HG02571 (cell line): ENCODE data around the gene TYR.
"Not testable (repeated sequence)": the region's sequence is repeated elsewhere in the genome, so short reads cannot be mapped to it uniquely, and the experiment has no call there.

Experiments used
- ATAC-seq: cut with Tn5 transposase; IDR thresholded peaks from one replicate; pipeline ENCODE4 v1.9.1; 2021; ENCODE audit warnings: mild to moderate bottlenecking, moderate library complexity; ENCODE audit not compliant: unreplicated experiment

TYR gene

GRCh38 chr11:89267660-89268302 lies 90.1 kb downstream of the TYR start:
- no peak for ATAC-seq

DNA sequence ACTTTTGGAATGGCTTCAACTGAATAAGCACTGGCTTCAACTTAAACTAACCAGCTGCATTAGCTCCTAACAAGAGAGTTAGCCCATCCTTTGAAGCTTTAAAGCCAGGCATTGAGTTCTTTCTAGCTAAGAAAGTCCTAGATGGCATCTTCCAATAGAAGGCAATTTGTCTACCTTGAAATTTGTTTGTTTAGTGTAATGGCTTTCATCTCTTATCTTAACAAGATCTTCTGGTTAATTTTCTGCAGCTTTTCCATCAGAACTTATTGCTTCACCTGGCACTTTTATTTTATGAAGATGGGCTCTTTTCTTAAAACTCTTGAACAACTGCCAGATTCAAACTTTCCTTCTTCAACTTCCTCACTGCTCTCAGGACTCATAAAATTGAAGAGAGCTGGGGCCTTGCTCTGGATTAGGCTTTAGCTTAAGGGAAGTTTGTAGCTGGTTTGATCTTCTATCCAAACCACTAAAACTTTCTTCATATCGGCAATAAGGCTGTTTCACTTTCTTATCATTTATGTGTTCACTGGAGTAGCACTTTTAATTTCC lies 94.9 kb downstream of the TYR start:
- ATAC-seq = not testable (repeated sequence)

DNA sequence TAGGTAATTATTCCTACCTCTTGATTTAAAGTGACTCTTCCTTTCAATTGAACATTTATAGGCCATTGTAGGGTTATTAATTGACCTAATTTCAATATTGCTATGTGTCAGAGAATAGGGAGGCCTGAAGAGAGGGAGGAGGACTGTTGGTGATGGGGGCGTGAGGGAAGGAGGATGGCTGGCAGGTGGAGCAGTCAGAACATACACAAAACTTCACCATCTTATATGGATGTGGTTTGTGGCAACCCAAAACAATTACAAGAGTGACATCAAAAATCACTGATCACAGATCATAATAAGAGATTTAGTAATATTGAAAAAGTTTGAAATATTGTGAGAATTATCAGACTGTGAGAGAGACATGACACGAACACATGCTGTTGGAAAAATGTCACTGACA lies 95.5 kb downstream of the TYR start:
- ATAC-seq = not testable (repeated sequence)

GRCh38 chr11:89275966-89276365 lies 98.3 kb downstream of the TYR start:
- no peak for ATAC-seq

DNA sequence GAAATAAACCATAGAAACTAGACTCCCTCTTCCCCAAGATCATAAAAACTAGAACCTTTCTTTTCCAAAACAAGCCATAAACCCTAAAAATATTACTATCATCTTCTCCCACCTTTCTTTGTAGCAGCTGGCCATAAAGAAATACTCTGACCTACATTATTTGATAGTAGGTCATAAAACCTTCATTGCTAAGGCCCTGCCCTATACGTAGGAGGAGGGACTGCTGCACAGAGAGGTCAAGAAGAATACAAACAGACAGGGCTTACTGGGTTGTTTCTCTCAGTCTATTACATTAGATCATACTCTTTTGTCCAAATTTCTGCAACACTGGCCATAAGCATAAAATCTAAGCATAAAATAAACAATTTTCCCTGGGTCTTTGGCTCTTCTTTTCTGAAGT lies 101.5 kb downstream of the TYR start:
- no peak for ATAC-seq

- not testable (repeated sequence) for ATAC-seq
Measured at GRCh38 chr11:89281032-89281677, 103.5 kb downstream of the TYR start.

DNA sequence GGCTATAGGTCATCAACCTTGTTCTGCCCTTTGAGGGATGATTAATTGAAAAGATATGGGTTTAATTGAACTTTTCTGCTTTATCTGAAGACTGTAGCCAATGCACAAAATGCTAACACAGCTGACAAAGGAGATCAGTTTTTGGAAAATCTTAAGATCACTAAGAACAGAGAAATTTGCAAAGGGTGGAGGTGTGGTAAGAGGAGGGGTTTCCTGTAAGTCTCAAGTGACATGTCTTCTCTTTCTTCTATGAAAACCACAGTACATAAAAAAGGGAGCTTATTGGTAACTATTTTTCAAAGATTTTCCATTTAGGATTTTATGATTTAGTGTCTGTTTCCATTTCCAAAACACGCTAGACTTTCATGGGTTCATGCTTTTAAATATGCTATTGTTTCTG lies 108.9 kb downstream of the TYR start:
- ATAC-seq = not testable (repeated sequence)

DNA sequence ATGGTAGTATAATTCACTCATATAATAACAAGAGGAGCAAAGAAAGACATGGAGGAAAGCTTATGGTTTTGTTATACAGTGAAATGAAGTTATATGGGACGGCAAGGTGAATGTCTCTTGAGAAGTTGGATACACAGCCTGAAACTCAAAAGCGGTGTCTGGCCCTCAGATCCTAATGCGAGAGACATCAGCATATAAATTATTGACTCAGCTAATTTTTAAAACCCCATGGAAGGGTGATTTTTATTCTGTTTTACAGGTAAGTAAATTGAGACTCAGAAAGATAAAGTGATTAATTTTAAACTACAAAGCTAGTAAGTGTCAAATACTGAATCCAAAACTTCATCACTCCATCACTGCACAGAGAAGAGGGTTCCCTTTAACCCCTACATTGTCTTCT lies 110.3 kb downstream of the TYR start:
- not testable (repeated sequence) for ATAC-seq

GRCh38 chr11:89293965-89294679 lies 116.4 kb downstream of the TYR start:
- ATAC-seq = no peak

DNA sequence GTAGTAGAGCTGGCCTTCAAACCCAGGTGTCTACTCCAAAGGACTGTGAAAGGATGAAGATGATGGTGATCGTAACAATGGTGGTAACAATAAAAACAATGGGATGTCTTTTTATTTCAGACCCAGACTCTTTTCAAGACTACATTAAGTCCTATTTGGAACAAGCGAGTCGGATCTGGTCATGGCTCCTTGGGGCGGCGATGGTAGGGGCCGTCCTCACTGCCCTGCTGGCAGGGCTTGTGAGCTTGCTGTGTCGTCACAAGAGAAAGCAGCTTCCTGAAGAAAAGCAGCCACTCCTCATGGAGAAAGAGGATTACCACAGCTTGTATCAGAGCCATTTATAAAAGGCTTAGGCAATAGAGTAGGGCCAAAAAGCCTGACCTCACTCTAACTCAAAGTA lies 117.3 kb downstream of the TYR start:
- not testable (repeated sequence) for ATAC-seq

GRCh38 chr11:89303029-89303428 lies 125.4 kb downstream of the TYR start:
- ATAC-seq = not testable (repeated sequence)

GRCh38 chr11:89308272-89308671 lies 130.6 kb downstream of the TYR start:
- ATAC-seq = not testable (repeated sequence)

DNA sequence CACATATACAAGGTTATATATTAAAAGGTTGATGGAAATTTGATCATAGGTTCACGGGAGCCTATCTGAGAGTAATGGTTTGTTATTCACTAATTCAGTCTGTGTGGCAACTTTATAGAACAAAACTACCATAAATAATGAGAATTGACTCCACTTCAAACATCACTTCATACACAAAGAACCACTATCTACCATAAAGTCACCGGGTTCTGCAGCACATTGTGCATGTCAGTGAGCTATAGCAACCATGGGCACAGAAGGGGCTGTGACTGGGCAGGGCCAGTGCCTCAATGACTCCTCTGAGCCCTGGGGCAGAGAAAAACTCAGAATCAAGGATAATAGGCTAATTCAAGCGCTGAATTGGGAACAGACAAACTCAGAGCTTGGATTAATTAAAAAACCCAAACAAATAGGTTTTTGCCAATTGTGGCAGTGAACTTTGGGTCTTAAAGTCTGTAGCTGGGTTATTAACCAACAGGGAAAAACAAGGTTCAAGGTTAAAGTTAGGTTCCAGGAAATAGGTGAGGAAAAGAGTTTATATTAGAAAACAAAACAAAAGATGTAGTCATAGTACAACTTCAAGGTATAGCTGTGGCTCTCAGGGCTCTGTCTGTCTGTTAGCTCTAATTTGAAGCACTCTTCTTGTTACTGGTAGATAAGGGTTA lies 131.8 kb downstream of the TYR start:
- ATAC-seq = not testable (repeated sequence)

DNA sequence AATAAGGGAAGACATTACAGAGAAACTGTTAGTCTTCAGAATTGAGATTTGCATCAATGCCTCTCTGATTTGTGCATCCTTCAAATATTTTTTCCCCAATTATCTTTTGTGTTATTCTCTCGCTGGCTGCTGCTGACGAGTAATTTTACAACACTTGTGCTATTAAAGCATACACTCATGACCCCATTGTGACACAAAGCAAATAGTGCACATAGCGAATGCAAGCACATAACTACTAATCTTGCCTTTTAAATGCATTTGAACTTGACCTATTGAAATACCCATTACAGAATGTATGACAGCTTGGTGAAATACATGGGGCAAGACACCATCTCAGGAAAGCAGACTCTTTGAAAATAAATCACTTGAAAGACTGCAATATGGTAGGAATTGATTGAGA lies 132.9 kb downstream of the TYR start:
- not testable (repeated sequence) for ATAC-seq

DNA sequence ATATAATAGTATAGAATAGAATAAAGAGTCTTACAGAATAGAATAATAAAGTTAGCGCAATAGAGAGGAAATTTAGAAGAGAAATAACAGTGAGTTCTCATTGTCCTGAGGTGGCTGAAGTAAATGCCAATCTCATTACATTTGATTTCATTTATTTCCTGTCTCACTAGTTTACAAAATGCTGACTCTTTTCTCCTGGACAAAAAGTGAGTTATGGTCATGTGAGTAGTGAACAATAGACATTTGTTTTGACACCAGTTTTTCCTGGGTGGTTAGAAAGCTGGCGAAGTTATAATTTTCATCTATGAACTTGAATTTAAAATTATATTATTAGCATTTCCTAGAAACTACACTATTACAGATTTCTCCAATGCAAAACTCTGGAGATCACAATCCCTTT lies 143.7 kb downstream of the TYR start:
- ATAC-seq = no peak

DNA sequence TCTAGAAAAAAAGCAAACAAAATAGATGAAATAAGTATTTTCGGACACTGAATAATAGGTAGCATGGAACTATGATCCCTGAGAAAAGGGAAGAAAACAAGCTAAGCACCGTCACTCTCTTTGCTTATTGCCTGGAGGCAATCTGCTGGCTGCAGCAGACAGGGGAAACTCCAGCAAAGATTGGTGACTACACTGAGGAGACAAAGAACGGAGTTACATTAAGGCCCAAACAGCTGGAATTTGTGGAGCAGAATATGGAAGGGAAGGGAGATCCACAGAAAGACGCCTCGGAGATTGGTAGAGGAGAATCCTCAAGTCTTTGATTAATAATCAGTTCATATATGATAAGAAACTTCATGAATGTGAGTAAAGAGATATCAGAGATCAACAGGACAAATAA lies 150.2 kb downstream of the TYR start:
- no peak for ATAC-seq

GRCh38 chr11:89331940-89332339 lies 154.3 kb downstream of the TYR start:
- not testable (repeated sequence) for ATAC-seq

- not testable (repeated sequence) for ATAC-seq
Measured at GRCh38 chr11:89333704-89334103, 156.0 kb downstream of the TYR start.

GRCh38 chr11:89337100-89337650 lies 159.5 kb downstream of the TYR start:
- ATAC-seq = not testable (repeated sequence)

DNA sequence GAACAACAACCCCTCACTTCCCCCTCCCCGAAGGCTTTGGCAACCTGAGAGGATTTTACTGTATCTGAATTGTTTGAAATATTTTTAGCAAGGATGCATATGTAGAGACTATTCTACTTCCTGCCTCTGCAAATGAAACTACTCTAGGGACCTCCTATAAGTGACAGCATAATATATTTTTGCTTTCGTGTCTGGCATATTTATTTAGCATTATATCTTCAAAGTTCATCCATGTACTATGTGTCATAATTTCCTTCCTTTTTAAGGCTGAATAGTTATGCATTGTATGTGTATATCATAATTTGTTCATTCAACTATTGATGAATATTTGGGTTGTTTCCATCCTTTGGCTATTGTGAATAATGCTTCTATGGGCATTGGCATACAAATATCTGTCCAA lies 160.4 kb downstream of the TYR start:
- ATAC-seq = not testable (repeated sequence)

DNA sequence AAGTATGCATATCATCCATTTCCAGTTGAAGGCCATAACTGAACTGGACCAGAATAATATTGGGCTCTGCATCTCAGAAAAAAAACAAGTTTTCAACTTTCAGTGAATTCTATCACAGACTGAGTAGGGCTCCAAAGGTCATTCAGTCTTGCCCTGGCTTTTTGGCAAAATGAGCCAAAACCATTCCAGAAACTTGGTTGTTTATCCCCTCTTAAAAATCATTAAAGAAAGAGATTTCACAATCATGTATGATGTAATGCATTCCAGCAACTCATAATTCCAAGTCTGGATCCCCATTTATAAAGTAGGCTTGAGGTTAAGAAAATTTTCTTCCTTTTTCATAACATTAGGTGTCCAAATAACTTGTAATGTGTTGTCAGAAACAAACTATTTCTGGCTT lies 162.8 kb downstream of the TYR start:
- ATAC-seq = not testable (repeated sequence)
